ENCODE data around the gene JMJD8.
A peak's percentile ranks its signal among the peaks of the same experiment; 100 is the strongest.

- TF ChIP-seq GABPA (IDR thresholded peaks at IDR 0.05; ENCODE audit: low read depth) = no peak
- peak in 2 of 3 experiments; percentile 8 to 20; a peak in 1 of 6 replicates for TF ChIP-seq CTCF (IDR thresholded peaks at IDR 0.05 in 2 of 3, conservative IDR thresholded peaks at IDR 0.05 in 1 of 3; ENCODE audit: control insufficient read depth in 2 of 3, extremely low read depth in 1 of 3, insufficient read depth in 1 of 3, low read depth in 3 of 3, low read length in 3 of 3)
- no peak for TF ChIP-seq EGR1 (IDR thresholded peaks at IDR 0.05; ENCODE audit: borderline replicate concordance in 1 of 2, low read depth in 2 of 2, low read length in 2 of 2)
- no peak for TF ChIP-seq CHD1 (IDR thresholded peaks at IDR 0.05; ENCODE audit: low read depth, low read length)
- no peak for TF ChIP-seq BCLAF1 (IDR thresholded peaks at IDR 0.05)
- TF ChIP-seq NFYB (IDR thresholded peaks at IDR 0.05; ENCODE audit: insufficient read depth, low read depth, low read length) = no peak
Observed at GRCh38 chr16:732936-733335, 48.8 kb upstream of the JMJD8 start.
